Muscle of arm (tissue), 12 donors: ENCODE measurements around the gene CPA1. TPM values are rescaled to one million over a fixed set of nuclear protein-coding genes. Genes with fewer than 3 reads are reported as not detected.

Experiments used
- DNase-seq: peaks from one replicate; pipeline ENCODE4 v3.0.0-alpha.2; 2013
- polyA plus RNA-seq, 12 donors: library from polyadenylated mRNA; unstranded; fragments of 120-200 nt; gene quantifications; one replicate each; pipeline ENCODE4 v1.2.1, GENCODE V29; 2013; ENCODE audit not compliant: insufficient read length in 12 of 12

Gene CPA1
- polyA plus RNA-seq, 12 donors: 1.9 to 6.6 (median 4.4) TPM; not detected in 2

DNA sequence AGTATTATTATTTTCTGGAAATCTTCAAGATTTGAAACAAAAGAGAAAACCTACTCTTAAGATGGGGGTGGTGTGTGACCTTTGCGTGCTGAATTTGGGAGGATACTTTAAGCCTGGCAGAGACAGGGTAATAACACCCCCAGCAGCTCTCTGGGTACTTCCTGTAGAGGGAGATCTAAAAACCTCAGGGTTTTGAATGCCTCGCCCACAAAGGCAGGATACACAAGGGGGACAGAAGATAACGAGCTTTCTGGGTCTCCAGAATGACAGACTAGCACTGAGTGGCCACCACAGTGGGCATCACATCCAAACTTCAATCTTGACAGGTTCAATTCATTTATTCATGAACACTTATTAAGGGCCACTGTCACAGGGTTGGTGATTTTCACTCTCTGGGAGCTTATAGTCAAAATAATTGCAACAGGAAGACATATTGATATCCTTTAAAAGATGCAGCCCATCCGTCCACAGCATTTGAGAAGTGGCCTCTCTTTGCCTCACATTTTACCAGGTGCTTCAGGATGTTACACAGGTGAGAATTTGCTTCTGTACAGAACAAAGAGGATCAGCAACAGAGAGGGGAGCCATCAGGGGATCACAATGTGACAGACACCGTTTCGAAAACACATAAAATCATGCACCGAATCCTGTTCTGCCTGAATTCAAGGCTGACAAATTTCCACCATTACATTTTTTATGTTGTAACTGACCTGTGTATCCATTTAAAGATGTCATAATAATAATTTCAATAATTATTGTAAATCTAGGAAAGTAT is 14.3 kb downstream of the CPA1 start:
- DNase-seq: no peak

DNA sequence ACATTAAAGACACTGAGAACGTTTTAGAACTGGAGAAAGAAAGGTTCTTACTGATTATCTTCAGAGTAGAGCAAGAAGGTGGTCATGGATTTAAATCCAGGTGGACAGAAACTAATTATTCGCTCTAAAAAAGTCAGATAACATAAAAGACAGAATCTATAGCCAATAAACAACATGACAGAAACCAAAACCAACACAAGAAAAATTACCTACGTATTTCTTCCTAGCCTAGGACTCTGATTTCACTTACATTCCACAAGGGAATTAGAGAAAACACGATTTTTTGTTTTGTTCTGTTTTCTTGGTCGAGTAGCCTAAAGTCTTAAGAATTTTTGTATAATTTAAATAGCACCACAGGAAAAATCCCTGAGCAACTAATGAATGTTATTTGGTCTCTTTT is 15.1 kb downstream of the CPA1 start:
- no peak for DNase-seq

DNA sequence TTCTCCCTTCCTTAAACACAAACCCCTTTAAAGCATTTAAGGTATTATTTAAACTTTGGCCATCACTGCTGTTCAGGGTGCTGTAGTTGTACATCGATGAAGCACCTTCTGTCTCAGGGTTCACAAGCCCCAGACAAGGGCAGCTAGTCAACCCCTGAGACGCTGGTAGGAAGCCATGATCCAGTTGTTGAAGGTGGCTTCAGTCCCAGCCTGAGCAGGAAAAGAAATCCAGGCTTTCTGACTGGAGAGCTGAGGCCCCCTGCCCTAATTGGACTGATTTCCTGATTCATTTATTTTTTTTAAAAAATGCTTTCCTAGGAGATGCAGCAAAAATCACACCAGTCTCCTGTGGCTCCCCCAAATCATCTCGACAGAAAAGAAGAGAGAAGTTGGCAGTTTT is 15.8 kb downstream of the CPA1 start:
- no peak for DNase-seq

DNA sequence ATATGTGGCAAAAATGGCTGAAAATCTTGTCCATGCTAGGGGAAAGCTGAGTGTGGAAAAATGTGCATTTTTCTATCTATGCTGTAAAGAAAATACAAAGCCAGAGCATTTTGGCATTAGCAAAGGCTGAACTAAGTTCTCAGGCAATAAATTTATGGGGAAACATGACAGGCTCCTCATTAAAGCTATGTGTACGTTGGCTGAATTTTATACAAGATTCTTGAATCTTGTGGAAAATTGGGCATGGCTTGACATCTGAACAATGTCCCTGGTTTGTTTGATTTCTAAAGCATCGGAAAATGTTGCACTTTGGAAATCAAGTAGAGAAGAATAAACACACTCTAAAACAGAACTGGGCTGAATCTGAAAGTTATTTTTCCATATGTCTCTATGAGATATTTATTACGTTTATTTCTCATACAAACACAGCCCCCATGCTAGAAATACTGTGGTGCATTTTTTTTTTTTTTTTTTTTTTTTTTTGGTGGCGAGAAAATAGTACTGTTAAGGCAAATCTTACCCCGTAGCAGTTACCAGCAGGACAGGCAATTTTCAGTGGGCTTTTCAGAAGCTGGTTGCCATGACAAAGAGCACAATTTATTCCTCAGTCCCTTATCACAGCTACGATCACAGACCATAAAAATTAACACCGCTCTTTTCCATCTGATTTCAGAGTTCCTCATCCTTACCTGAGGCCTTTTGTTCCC is 16.9 kb downstream of the CPA1 start:
- DNase-seq: peak; percentile 80

DNA sequence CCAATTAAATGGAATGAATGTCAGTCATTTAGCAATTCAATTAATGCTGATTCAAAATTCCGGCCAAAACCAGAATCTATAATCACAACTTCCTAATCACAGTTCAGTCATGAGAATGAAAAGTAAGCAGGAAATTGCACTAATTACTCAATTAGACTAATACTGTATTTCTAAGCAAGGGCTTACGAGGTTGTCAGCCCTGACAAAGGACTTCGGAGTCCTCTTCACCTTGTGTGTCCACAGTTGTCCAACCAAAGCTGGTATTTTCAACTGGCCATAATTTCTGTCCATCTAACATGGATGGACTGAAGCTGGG is 17.4 kb downstream of the CPA1 start:
- DNase-seq: no peak

DNA sequence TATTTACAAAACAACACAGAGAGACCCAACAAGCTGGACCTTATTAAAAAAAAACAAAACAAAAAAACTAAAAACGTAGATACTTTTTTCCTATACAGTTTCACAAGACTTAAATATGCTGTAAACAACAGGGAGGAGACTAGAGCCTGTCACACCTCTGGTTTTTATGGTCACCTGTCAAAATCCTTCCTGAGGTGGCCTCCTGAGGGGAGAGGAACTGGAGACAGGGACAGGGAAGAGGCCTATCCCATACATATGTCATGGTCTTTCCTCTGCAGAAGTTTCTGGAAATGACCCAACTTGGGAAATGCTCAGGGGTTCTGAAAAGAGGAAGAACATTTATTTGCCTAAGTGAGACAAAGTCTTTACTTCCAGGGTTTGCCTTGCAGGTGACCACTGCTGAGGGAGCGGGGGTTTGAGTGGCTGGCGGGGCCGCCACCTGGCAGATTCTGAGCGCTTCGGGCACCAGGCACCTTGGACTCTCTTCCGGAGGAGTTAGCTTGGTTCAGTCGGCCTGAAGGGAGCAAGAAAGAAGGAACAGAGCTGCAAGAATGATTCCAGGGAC is 18.3 kb downstream of the CPA1 start:
- DNase-seq: no peak

DNA sequence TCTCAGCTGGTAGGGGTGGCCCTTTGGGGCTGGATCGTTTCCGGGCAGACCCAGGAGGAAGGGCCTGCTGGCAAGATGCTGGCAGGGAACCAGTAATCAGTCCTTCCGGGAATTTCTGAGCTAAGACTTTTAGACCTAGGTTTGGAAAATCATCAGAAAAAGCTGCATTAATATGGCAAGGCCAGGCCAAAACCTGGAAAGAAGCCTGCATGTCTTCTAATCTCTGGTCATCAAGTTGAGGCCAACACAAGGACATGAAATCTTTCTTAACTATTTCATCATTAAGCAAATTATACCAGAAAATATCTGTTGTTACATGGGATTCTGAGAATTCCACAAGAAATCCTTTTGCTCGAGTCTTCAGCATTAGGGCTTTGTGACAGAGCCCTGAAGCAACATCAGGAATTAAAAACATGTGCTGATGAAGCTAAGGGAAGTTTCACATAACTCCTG is 19.9 kb downstream of the CPA1 start:
- DNase-seq: no peak

DNA sequence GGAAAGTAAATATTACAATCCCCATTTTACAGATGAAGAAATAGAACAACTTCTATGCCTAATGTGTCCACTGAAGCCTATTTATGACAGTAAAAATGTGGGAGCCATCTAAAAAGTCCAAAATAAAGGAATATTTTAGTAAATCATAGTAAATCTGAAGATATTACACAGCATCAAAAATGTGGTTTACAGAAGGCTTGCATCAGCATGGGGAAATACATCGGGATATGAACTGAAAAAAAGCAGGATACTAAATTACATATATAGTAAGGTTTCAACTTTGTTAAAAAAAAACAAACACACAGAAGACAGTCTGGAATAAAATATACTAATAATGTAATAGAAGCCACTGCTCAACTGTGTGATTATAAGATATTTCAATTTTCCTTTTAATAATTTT is 20.8 kb downstream of the CPA1 start:
- DNase-seq: no peak

DNA sequence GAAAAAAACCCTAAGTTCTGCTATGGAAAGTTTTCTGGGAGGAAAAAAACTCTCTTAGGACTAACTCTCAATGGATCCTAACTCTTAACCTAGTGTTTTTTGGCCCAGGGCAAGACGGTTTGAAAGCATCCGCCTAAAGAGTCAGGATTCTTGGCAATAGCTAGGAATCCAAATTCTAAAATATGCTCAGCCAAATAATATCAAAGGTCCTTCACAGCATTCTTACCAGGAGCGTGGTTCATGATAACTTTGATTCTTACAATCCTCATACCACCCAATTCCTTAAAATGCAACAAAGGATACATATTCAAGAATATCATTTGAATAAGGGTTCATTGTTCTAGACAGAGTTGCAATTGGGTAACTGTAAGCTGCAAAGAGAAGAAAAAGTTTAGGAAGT is 21.3 kb downstream of the CPA1 start:
- no peak for DNase-seq

DNA sequence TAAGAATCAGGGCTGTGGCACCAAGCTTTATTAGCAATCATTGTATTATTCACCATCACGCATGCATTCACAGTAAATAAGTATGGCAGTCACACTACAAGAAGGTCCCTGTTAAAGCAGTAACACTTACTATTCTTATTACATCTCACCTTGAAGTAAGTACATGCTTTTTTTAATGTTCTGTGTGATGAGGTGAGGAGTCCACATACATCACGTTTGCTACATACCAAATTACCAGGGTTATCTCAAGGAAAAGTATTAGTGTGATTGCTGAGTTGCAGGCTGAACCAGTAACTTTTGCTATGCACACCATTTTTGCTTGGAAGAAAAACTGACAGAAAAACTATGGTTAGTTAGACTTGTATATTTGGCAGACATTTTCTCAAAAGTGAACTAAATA is 24.7 kb downstream of the CPA1 start:
- DNase-seq: no peak

DNA sequence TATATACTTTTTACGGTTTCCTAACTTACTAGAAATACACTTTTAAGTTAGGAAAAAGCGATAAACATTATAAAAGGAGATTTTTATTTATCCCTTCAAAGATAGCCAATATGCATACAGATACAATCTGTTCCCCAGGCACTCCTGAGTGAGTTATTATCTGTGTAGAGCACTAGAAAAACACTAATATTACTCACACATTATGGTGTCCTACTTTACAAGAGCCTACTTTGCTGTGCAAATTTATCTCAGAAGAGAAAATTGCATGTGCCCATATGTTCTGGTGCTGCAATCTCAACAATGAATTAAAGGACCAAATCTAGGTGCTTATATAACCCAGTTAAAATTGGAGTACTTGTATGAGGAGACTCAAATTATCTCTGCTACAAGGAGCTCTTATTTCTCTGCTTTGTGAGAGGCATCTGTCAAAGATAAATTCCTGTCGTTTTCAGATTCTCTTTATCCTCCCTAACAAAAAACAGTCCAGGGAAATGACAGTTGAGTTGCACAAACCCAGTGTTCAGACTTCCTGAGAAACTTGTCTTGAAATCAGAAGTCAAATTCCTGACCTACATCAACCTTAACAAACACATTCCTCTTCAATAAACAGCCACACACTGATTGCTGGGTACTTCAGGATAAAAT is 28.9 kb downstream of the CPA1 start:
- DNase-seq: no peak

DNA sequence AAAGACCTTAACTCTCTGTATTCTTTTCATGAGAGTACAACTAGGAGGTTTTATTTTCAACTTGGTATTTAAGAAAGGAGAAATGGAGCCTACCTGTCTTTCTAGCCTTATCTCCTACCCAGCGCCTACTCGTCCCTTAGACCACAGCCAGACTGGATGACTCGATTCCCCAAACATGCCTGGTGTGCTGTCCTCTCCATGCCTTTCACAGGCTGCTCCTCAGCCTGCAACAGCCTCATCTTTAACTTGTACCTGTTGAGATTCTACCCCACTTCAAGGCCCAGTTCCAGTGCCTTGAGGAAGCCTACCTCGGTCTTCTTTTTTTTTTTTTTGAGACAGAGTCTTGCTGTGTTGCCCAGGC is 29.4 kb downstream of the CPA1 start:
- DNase-seq: no peak

DNA sequence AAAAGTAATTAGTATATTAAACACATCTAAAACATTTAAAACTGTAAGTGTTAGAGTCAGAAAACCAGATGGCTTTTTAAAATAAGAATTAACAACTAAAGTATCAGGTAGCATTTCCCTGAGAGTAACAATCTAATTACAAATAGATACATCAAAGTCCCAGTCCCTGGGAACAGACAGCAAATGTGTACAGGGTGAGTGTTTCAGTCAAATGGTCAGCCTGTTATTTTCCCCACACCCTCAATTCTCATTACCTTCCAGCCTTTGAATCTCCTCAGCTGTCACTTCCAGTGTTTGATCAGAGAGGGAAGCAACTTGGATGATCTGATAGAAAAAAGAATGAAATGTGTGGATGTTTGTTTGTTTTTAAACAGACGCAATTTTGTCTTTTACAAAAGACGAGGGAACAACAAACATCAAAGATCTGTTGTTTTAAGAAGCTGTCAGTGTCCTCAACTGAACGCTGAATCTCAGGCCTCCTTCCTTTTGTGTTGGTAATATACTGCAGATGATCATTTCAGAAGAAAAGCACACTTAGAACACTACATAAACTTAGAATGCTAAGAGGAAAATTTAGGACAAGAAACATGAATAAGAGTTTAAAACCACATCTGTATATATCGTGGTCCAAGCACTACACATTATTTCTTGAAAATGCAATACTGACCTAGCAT is 30.7 kb downstream of the CPA1 start:
- no peak for DNase-seq

DNA sequence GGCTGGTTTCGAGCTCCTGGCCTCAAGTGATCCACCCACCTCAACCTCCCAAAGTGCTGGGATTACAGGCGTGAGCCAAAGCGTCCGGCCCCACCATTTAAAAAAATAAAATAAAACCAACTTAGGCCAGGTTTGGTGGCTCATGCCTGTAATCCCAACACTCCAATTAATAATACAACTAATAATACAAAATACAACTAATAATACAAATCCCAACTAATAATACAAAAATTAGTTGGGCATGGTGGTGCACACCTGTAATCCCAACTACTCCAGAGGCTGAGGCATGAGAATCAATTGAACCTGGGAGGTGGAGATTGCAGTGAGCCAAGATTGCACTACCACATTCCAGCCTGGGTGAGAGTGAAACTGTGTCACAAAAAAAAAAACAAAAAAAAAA is 32.9 kb downstream of the CPA1 start:
- no peak for DNase-seq

DNA sequence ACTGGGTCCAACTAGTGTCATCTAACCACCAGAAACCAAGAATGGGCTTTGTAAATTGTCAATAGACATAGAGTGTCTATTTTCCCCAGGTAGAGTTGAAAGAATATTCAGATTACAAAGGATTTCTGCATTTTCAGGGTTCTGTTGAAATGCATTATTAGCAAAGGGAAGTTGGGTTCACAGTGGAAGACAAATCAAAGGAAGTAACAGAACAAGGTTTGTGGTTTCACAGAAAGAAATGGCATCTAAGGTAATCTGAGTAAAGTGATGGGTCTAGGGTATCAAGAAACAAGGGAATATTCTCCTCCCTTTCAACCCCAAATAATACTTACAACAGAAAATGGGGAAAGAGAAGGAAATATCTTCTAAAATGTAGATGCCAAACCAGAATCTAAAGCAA is 34.7 kb downstream of the CPA1 start:
- DNase-seq: no peak

DNA sequence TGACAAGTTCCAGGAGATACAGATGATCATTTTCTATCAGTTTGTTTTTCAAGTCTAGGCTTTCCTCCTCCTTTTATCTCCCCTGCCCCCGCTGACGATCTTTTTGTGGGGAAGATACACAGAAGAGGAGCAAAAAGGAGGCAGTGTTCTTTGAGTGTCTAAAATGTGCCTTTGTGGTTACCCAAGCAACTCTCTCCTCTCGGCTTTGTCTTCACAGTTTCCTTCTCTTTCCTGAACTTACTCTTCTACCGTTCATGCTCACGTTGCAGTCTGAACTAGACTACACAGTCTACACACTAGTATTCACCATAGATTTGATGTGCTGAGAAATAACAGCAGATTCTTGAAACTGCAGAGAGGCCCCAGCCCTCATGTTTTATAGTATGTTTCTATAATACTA is 36.9 kb downstream of the CPA1 start:
- DNase-seq: no peak

DNA sequence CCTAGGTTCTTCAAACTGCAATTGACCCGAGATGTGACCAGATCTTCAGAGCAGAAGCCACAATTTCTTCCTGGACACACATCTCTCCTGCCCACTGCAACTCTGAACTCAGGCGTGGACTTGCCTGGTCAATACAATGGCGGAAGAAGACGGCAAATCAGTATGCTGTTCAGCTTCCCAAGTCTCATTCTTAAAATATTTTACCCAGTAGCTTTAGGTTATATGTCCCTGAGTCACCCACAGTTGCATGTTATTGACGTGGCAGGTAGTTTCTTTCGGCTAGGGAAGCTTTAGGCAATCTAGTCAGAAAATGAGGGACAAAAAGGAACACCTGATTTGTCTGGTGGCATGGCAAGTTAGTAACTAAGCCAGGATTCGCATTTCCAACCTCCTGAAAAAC is 38.0 kb downstream of the CPA1 start:
- no peak for DNase-seq

DNA sequence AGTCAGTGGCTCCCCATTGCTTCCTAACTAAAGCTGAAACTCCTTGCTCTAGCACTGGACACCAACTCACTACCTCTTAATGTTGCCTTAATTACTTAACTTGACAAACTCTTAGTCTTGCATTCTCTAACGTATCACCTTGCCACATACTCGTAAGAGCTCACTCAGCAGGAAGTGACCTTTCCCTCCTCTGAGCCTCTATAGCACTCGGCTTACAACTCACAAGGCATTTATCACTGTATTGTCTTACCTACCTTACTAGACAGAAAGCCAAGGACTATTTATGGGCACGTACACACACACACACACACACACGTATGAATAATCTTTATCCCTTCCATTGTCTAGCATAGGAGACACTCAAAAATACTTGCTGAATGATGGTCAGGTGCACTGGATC is 39.4 kb downstream of the CPA1 start:
- no peak for DNase-seq

DNA sequence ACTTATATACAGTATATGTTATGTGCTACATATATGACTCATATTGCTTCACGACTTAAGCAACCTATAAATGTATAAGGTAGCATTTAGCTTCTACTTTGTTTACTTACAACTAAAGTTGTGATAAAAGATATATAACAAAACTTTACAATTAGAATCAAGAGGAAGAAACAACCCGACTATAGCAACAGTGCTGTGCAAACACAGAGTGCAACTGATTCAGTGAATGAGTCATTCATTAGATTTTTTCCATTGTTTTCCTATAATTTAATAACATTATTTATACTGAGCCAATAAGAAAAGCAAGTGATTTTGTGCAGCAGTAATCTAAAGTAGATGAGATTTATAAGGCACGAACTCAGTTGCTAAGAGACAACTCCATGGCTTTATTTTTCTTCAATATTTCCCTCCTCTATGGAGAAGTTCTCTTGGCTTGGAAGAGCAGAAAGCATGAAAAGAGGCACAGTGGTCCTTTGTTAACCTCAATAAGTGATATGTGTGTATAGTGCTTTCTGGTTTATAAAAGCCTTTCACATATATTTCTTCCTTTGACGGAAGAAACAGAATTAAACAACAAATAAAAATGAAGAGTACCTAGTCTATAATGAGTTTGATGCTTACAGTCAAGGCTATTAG is 40.8 kb downstream of the CPA1 start:
- DNase-seq: no peak

DNA sequence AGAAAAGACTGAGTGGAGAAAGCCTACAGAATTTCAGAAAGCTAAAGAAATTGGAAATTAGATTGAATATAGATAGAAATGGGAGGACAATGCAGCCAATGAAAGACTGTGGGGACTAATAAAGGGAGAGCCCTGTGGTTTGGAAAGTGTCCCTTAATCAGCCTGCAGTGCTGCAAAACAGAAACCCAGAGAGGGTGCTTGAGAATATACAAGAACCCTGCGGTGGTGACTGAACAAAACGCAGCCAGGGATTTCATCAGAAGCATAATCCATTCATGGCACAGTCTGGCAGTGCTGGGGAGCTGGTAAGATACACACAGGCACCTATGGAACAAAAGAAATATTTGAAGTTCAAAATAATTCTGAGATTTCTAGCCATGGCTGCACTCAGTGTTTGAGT is 41.4 kb downstream of the CPA1 start:
- no peak for DNase-seq

DNA sequence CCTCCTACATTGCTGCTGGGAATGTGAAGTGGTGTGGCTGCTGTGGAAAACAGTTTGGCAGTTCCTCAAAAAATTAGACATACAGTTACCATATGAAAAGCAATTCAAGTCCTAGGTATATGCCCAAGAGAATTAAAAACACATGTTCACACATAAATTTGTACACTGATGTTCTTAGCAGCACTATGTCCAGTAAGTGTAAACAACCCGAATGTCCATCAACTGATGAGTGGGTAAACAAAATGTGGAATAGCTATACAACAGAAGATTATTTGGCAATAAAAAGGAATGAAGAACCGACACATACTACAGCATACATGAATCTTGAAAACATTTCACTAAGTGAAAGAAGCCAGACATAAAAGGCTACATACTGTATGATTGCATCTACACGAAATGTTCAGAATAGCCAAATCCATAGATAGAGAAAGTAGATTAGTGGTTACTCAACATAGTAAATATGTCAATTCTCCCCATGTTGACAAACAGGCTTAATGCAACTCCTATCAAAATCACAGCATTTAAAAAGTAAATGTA is 43.3 kb downstream of the CPA1 start:
- DNase-seq: no peak

DNA sequence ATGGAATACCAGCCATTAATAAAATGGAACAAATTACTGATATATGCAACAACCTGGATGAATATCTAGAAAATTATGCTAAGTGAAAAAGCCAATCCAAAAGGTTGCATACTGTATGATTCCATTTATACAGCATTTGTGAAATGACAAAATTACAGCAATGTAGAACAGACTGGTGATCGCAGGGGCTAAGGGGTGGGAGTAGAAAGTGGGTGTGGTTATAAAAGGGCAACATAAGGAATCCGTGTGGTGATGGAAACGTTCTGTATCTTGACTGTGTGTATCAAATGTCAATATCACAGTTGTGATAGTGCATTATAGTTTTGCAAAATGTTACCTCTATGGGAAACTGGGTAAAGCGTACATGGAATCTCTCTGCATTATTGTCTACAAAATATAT is 45.5 kb downstream of the CPA1 start:
- no peak for DNase-seq
